Activated gamma-delta T cell (primary cell): ENCODE results near the gene DYRK1B.
"Not testable (repeated sequence)": the region's sequence is repeated elsewhere in the genome, so short reads cannot be mapped to it uniquely, and the experiment has no call there.

Experiments
- DNase-seq: peaks from one replicate; lab custom pipeline; 2025; lab: John Stamatoyannopoulos, UW
- total RNA-seq, 2 donors: gene quantifications; one replicate each; lab custom pipeline; 2026; lab: John Stamatoyannopoulos, UW

Gene DYRK1B
- total RNA-seq = 19.1 to 24.5 reads per million in 2 donors

- peak; percentile 90 for DNase-seq
These were observed at the start of gene DYRK1B for GRCh38 chr19:39833464-39834286. DYRK1B (minus strand) TSS chr19:39834162; CDS start chr19:39831867, 2,295 bp downstream.

- not testable (repeated sequence) for DNase-seq
These were observed 48.7 kb upstream of the DYRK1B start for GRCh38 chr19:39882645-39883044.

- DNase-seq = not testable (repeated sequence)
These were observed 47.6 kb upstream of the DYRK1B start for GRCh38 chr19:39881495-39882110.

- not testable (repeated sequence) for DNase-seq
These were observed 46.3 kb upstream of the DYRK1B start for GRCh38 chr19:39880241-39880640.

- DNase-seq = not testable (repeated sequence)
These were observed 45.8 kb upstream of the DYRK1B start for GRCh38 chr19:39879796-39880195.

GRCh38 chr19:39878866-39879265 lies 44.9 kb upstream of the DYRK1B start:
- not testable (repeated sequence) for DNase-seq

GRCh38 chr19:39878398-39878797 lies 44.4 kb upstream of the DYRK1B start:
- DNase-seq = no peak

GRCh38 chr19:39877982-39878381 lies 44.0 kb upstream of the DYRK1B start:
- not testable (repeated sequence) for DNase-seq

- DNase-seq = not testable (repeated sequence)
These were observed 43.5 kb upstream of the DYRK1B start for GRCh38 chr19:39877488-39877887.

GRCh38 chr19:39876486-39876885 lies 42.5 kb upstream of the DYRK1B start:
- DNase-seq = not testable (repeated sequence)

GRCh38 chr19:39875401-39875864 lies 41.5 kb upstream of the DYRK1B start:
- not testable (repeated sequence) for DNase-seq

GRCh38 chr19:39874404-39874803 lies 40.4 kb upstream of the DYRK1B start:
- DNase-seq = no peak

- DNase-seq = no peak
These were observed 39.4 kb upstream of the DYRK1B start for GRCh38 chr19:39873385-39873784.

GRCh38 chr19:39871886-39872866 lies 38.2 kb upstream of the DYRK1B start:
- no peak for DNase-seq

- no peak for DNase-seq
These were observed 37.4 kb upstream of the DYRK1B start for GRCh38 chr19:39871362-39871761.

GRCh38 chr19:39870171-39870971 lies 36.4 kb upstream of the DYRK1B start:
- no peak for DNase-seq

- DNase-seq = no peak
These were observed 34.0 kb upstream of the DYRK1B start for GRCh38 chr19:39867952-39868351.

- DNase-seq = no peak
These were observed 33.2 kb upstream of the DYRK1B start for GRCh38 chr19:39867133-39867532.

GRCh38 chr19:39865953-39866352 lies 32.0 kb upstream of the DYRK1B start:
- DNase-seq = no peak

- no peak for DNase-seq
These were observed 31.2 kb upstream of the DYRK1B start for GRCh38 chr19:39865186-39865585.

GRCh38 chr19:39864118-39864517 lies 30.2 kb upstream of the DYRK1B start:
- DNase-seq = no peak
